Keratinocyte (primary cell): ENCODE data around the gene G3BP2. TPM values are rescaled to one million over a fixed set of nuclear protein-coding genes. Genes with fewer than 3 reads are reported as not detected.

Source experiments
- DNase-seq: peaks from one replicate; pipeline ENCODE4 v3.0.0-alpha.2; 2011; ENCODE audit warnings: low read depth, missing footprints, low spot score
- FAIRE-seq: peaks from 2 replicates; lab custom pipeline; 2011; peaks lifted over from hg19 to GRCh38; lab: Jason Lieb, UNC
- H2AFZ ChIP-seq: 2 replicates; pipeline ENCODE4 v1.6.0; 2012; ENCODE audit warnings: low read length, control low read depth, inconsistent platforms; ENCODE audit not compliant: control insufficient read depth
- H3K27ac ChIP-seq: 2 replicates; pipeline ENCODE4 v1.5.1; 2011; ENCODE audit warnings: low read length; ENCODE audit not compliant: control insufficient read depth, insufficient read depth
- H3K27me3 ChIP-seq: 3 replicates; pipeline ENCODE4 v1.6.0; 2011; ENCODE audit warnings: low read length; ENCODE audit not compliant: control insufficient read depth, insufficient read depth; ENCODE audit errors: extremely low read depth
- H3K36me3 ChIP-seq, 2 experiments: 2 replicates in 1 of 2; 3 replicates in 1 of 2; pipeline ENCODE4 v1.5.1; 2011; ENCODE audit warnings: low read length in 2 of 2, mild to moderate bottlenecking in 1 of 2; ENCODE audit not compliant: control insufficient read depth in 2 of 2, insufficient read depth in 2 of 2; ENCODE audit errors: extremely low read depth in 1 of 2
- H3K4me1 ChIP-seq: 3 replicates; pipeline ENCODE4 v1.5.1; 2011; ENCODE audit warnings: low read length; ENCODE audit not compliant: control insufficient read depth, insufficient read depth; ENCODE audit errors: extremely low read depth
- H3K4me2 ChIP-seq: 3 replicates; pipeline ENCODE4 v1.6.0; 2011; ENCODE audit warnings: low read depth, low read length; ENCODE audit not compliant: control insufficient read depth, insufficient read depth; ENCODE audit errors: extremely low read depth
- H3K4me3 ChIP-seq, 3 experiments: fragments of 200-600 bp in 1 of 3; sonication (generic) in 1 of 3; 2 replicates in 2 of 3; 3 replicates in 1 of 3; pipeline ENCODE4 v1.5.1; 2011 to 2016; ENCODE audit warnings: low read length in 3 of 3, mild to moderate bottlenecking in 3 of 3, control low read depth in 2 of 3, inconsistent platforms in 1 of 3, low read depth in 1 of 3, mixed read lengths in 1 of 3, mixed run types in 1 of 3, moderate library complexity in 1 of 3; ENCODE audit not compliant: control insufficient read depth in 2 of 3, insufficient read depth in 2 of 3; ENCODE audit errors: extremely low read depth in 1 of 3
- H3K79me2 ChIP-seq: 2 replicates; pipeline ENCODE4 v1.6.0; 2012; ENCODE audit warnings: low read length; ENCODE audit not compliant: control insufficient read depth, insufficient read depth
- H3K9ac ChIP-seq: 3 replicates; pipeline ENCODE4 v1.6.0; 2011; ENCODE audit warnings: low read length; ENCODE audit not compliant: control insufficient read depth, insufficient read depth; ENCODE audit errors: extremely low read depth
- H3K9me1 ChIP-seq: 3 replicates; pipeline ENCODE4 v1.6.0; 2011; ENCODE audit warnings: low read length; ENCODE audit not compliant: control insufficient read depth, insufficient read depth; ENCODE audit errors: extremely low read depth
- H3K9me3 ChIP-seq: 2 replicates; pipeline ENCODE4 v1.5.1; 2012; ENCODE audit warnings: low read depth, low read length; ENCODE audit not compliant: control insufficient read depth
- H4K20me1 ChIP-seq: 3 replicates; pipeline ENCODE4 v1.6.0; 2011; ENCODE audit warnings: low read length; ENCODE audit not compliant: control insufficient read depth, insufficient read depth; ENCODE audit errors: extremely low read depth
- CTCF ChIP-seq, 3 experiments: IDR thresholded peaks in 1 of 3; conservative IDR thresholded peaks in 1 of 3; optimal IDR thresholded peaks in 1 of 3; 2 replicates in 2 of 3; 3 replicates in 1 of 3; pipeline versions ENCODE3 to v1.5.1; 2011; ENCODE audit warnings: low read length in 3 of 3, mild to moderate bottlenecking in 3 of 3, moderate library complexity in 2 of 3, control low read depth in 1 of 3, inconsistent platforms in 1 of 3; ENCODE audit not compliant: insufficient read depth in 2 of 3; ENCODE audit errors: extremely low read depth in 1 of 3
- EZH2 ChIP-seq: IDR thresholded peaks from one replicate; pipeline ENCODE4 v1.6.1; 2012; ENCODE audit warnings: inconsistent platforms, mild to moderate bottlenecking, low read length, moderate library complexity
- dilution Hi-C: fragments of 300-500 bp; cut with MboI; formaldehyde crosslinking; loops from one replicate; pipeline ENCODE4 v1.7.0; 2020; ENCODE audit warnings: low sequenced_read_pairs; ENCODE audit not compliant: extremely low pct_ligation_motif_present
- polyA plus RNA-seq, 5 experiments: library from polyadenylated mRNA; depleted of rRNA in 3 of 5; stranded (reverse) in 3 of 5; stranded (forward) in 1 of 5; unstranded in 1 of 5; fragments of >200 nt; gene quantifications; 1 replicate in 1 of 5; 2 replicates in 3 of 5; 3 replicates in 1 of 5; pipeline versions ENCODE4 v1.2.1 to v1.2.3, GENCODE V29; 2011 to 2012; ENCODE audit warnings: missing spikeins in 2 of 5, low read depth in 1 of 5, low replicate concordance in 1 of 5

Gene G3BP2
- polyA plus RNA-seq, 1 donor (not counting 4 experiments of a cell fraction or from before 2014, with no cell fraction given) = 137 TPM

- Histone ChIP-seq H3K9ac (no peak overlapping the region), H3K9me1 (no peaks in the 10 kb centered on the region), H3K79me2 (peaks cover 37% of the 10 kb centered on the region), H3K9me3 (no peaks in the 10 kb centered on the region), H4K20me1 (no peaks in the 10 kb centered on the region), H3K4me2 (no peak overlapping the region), H3K27me3 (no peaks in the 10 kb centered on the region), H3K27ac (no peak overlapping the region), H3K4me3 (no peak overlapping the region), H3K4me1 (peaks cover 14% of the 10 kb centered on the region), H3K36me3 (peaks cover 7 to 23% of the 10 kb centered on the region in 2 experiments), H2AFZ (no peak overlapping the region)
- TF ChIP-seq EZH2 = no peak
- no peak for TF ChIP-seq CTCF (optimal IDR thresholded peaks at IDR 0.05 in 1 of 3, IDR thresholded peaks at IDR 0.05 in 1 of 3, conservative IDR thresholded peaks at IDR 0.05 in 1 of 3; ENCODE audit: extremely low read depth in 1 of 3, insufficient read depth in 2 of 3, low read length in 3 of 3)
- dilution Hi-C loops = no loop called here
- DNase-seq (no peak), FAIRE-seq (no peak)
Observed at GRCh38 chr4:75655562-75655961, 17.6 kb downstream of the G3BP2 start.

GRCh38 chr4:75654905-75655304 is 18.3 kb downstream of the G3BP2 start:
- FAIRE-seq = no peak
- dilution Hi-C loops = no loop called here
- Histone ChIP-seq H3K9me3 (no peaks in the 10 kb centered on the region), H3K27ac (no peak overlapping the region), H4K20me1 (no peaks in the 10 kb centered on the region), H3K4me2 (no peak overlapping the region), H3K4me1 (peaks cover 14% of the 10 kb centered on the region), H2AFZ (no peak overlapping the region), H3K9me1 (no peaks in the 10 kb centered on the region), H3K9ac (no peak overlapping the region), H3K27me3 (no peaks in the 10 kb centered on the region), H3K4me3 (no peak overlapping the region), H3K36me3 (peaks cover 7 to 23% of the 10 kb centered on the region in 2 experiments), H3K79me2 (peaks cover 37% of the 10 kb centered on the region)
- TF ChIP-seq EZH2 (no peak), CTCF (optimal IDR thresholded peaks at IDR 0.05 in 1 of 3, IDR thresholded peaks at IDR 0.05 in 1 of 3, conservative IDR thresholded peaks at IDR 0.05 in 1 of 3; ENCODE audit: extremely low read depth in 1 of 3, insufficient read depth in 2 of 3, low read length in 3 of 3) (no peak)
- no peak for DNase-seq
